ENCODE data around the gene ST14.

The ST14 gene

GRCh38 chr11:130159657-130160497 is at the start of gene ST14:
ST14 (plus strand) TSS chr11:130159782; CDS start chr11:130159980, 198 bp downstream.
- Histone ChIP-seq H3K9ac (ENCODE audit: low read depth, low read length) (peak within 1 kb of the TSS; percentile 17; the same call in 1 of the 2 replicates), H3K27me3 (ENCODE audit: insufficient read depth, low read length) (peaks cover 59% of the 10 kb centered on the region), H3K36me3 (ENCODE audit: insufficient read depth, low read depth, low read length) (no peaks in the 10 kb centered on the region), H3K4me1 (ENCODE audit: insufficient read depth, low read length) (peaks cover 8% of the 10 kb centered on the region), H3K9me3 (ENCODE audit: insufficient read depth, low read depth, low read length) (no peaks in the 10 kb centered on the region), H3K27ac (ENCODE audit: low read length) (no peak within 1 kb of the TSS), H3K4me3 (ENCODE audit: low read length) (peak within 1 kb of the TSS; percentile 56)

DNA sequence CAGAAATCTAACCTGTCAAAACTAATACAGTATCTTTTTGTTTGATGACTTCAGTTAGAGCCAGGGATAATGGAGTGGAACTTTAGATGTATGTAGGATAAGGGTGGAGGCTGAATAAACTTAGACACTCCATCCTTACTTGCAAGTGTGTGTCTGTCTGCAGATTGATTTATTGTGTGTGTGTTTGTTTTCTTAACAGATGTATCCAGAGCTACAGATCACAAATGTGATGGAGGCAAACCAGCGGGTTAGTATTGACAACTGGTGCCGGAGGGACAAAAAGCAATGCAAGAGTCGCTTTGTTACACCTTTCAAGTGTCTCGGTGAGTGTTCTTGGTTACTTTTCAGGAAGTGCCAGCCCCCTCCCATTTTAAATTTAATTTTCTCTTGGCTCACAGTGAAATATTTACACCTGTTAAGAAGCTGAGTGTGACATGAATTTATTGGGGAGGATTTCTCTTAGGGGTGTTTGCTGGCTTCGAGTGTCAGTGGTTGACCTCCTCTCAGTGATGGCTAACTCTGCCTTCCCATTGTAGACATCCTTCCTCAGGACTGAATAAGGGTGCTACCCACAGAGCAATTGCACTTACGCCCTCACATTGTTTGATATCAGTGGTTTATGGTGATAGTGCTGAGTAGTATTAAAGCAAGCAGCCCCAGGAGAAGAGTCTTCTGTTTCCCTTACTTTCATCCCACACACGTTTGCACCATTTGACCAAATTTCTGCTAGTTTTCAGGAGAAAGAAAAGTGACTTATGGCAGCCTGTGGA is 49.1 kb upstream of the ST14 start:
- no peak overlapping the region for H3K4me3 ChIP-seq (ENCODE audit: low read length)
- no peak overlapping the region for H3K27ac ChIP-seq (ENCODE audit: low read length)
- H3K27me3 ChIP-seq (ENCODE audit: insufficient read depth, low read length): no peaks in the 10 kb centered on the region
- peaks cover 49% of the 10 kb centered on the region for H3K36me3 ChIP-seq (ENCODE audit: insufficient read depth, low read depth, low read length)
- H3K9ac ChIP-seq (ENCODE audit: low read depth, low read length): no peak overlapping the region
- H3K4me1 ChIP-seq (ENCODE audit: insufficient read depth, low read length): no peaks in the 10 kb centered on the region; the same call in 1 of the 2 replicates
- H3K9me3 ChIP-seq (ENCODE audit: insufficient read depth, low read depth, low read length): no peaks in the 10 kb centered on the region

- Histone ChIP-seq H3K9me3 (ENCODE audit: insufficient read depth, low read depth, low read length) (no peaks in the 10 kb centered on the region), H3K27ac (ENCODE audit: low read length) (no peak overlapping the region), H3K36me3 (ENCODE audit: insufficient read depth, low read depth, low read length) (peaks cover 50% of the 10 kb centered on the region), H3K9ac (ENCODE audit: low read depth, low read length) (no peak overlapping the region), H3K4me3 (ENCODE audit: low read length) (no peak overlapping the region), H3K4me1 (ENCODE audit: insufficient read depth, low read length) (no peaks in the 10 kb centered on the region), H3K27me3 (ENCODE audit: insufficient read depth, low read length) (no peaks in the 10 kb centered on the region)
Observed at GRCh38 chr11:130112071-130112830, 47.3 kb upstream of the ST14 start.

GRCh38 chr11:130114281-130114680 is 45.3 kb upstream of the ST14 start:
- no peaks in the 10 kb centered on the region for H3K9me3 ChIP-seq (ENCODE audit: insufficient read depth, low read depth, low read length)
- no peaks in the 10 kb centered on the region for H3K4me1 ChIP-seq (ENCODE audit: insufficient read depth, low read length)
- no peak overlapping the region for H3K4me3 ChIP-seq (ENCODE audit: low read length)
- H3K27me3 ChIP-seq (ENCODE audit: insufficient read depth, low read length): no peaks in the 10 kb centered on the region
- H3K27ac ChIP-seq (ENCODE audit: low read length): no peak overlapping the region
- peaks cover 59% of the 10 kb centered on the region for H3K36me3 ChIP-seq (ENCODE audit: insufficient read depth, low read depth, low read length)
- no peak overlapping the region for H3K9ac ChIP-seq (ENCODE audit: low read depth, low read length)

DNA sequence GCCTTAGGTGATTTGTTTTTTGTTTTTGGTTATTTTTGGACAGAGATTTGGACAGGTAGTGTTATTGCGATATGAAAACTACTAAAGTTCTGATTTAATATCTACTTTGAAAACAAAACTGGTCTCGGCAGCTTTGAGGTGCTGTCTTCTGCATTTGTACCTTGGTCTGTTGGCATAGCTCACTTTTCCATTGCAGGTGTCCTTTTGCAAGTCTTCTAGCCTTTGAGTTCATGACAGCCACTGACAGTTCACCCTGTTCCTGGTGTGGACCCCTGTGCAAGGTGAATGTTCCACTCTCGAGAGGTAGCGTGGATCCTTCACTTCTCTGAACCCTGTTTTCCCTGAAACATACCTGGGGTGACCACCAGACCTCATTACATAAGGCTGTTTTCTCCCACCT is 44.9 kb upstream of the ST14 start:
- Histone ChIP-seq H3K4me3 (ENCODE audit: low read length) (no peak overlapping the region), H3K27ac (ENCODE audit: low read length) (no peak overlapping the region), H3K9ac (ENCODE audit: low read depth, low read length) (no peak overlapping the region), H3K27me3 (ENCODE audit: insufficient read depth, low read length) (no peaks in the 10 kb centered on the region), H3K36me3 (ENCODE audit: insufficient read depth, low read depth, low read length) (peaks cover 60% of the 10 kb centered on the region), H3K9me3 (ENCODE audit: insufficient read depth, low read depth, low read length) (no peaks in the 10 kb centered on the region), H3K4me1 (ENCODE audit: insufficient read depth, low read length) (no peaks in the 10 kb centered on the region)

DNA sequence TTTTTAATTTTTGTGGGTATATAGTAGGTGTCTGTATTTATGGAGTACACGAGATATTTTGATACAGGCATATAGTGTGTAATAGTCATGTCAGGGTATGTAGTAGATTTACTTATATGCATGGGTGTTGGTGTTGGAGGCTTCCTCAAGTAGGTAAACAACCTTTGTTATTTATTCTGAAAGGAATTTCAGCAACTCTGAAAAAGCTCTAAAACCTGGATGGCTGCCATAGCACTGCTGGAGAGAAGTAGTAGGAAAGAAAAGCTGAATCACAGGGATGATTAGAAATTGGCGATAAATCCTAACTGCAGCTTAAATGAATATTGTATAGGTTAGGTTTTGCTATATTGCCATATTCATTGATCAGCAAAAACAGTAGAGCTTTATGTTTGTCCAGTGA is 44.4 kb upstream of the ST14 start:
- peaks cover 60% of the 10 kb centered on the region for H3K36me3 ChIP-seq (ENCODE audit: insufficient read depth, low read depth, low read length)
- no peak overlapping the region for H3K27ac ChIP-seq (ENCODE audit: low read length)
- no peak overlapping the region for H3K4me3 ChIP-seq (ENCODE audit: low read length)
- no peaks in the 10 kb centered on the region for H3K27me3 ChIP-seq (ENCODE audit: insufficient read depth, low read length)
- no peaks in the 10 kb centered on the region for H3K4me1 ChIP-seq (ENCODE audit: insufficient read depth, low read length)
- H3K9me3 ChIP-seq (ENCODE audit: insufficient read depth, low read depth, low read length): no peaks in the 10 kb centered on the region
- peak overlapping the region; percentile 4; the same call in 1 of the 2 replicates for H3K9ac ChIP-seq (ENCODE audit: low read depth, low read length)

DNA sequence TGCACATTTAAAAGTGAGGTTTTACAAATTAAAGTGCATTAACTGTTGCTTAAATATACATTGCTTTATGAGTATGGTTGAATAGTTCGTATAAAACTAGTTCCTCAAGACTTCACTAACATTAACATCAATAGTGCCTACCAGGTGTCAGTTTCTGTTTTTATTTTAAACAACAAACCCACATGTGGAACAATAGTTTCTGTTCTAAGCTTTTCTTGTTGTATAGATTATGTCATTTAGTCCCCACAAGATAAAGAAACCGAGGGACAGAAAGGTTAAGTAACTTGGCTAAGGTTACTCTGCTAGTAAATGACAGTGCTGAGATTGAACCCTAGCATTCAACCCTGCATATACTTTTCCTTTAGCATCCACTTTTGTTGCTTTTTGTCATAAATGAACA is 41.4 kb upstream of the ST14 start:
- H3K36me3 ChIP-seq (ENCODE audit: insufficient read depth, low read depth, low read length): peaks cover 58% of the 10 kb centered on the region
- H3K27ac ChIP-seq (ENCODE audit: low read length): no peak overlapping the region
- H3K4me1 ChIP-seq (ENCODE audit: insufficient read depth, low read length): no peaks in the 10 kb centered on the region
- no peaks in the 10 kb centered on the region for H3K9me3 ChIP-seq (ENCODE audit: insufficient read depth, low read depth, low read length)
- H3K27me3 ChIP-seq (ENCODE audit: insufficient read depth, low read length): no peaks in the 10 kb centered on the region
- no peak overlapping the region for H3K4me3 ChIP-seq (ENCODE audit: low read length)
- H3K9ac ChIP-seq (ENCODE audit: low read depth, low read length): no peak overlapping the region

DNA sequence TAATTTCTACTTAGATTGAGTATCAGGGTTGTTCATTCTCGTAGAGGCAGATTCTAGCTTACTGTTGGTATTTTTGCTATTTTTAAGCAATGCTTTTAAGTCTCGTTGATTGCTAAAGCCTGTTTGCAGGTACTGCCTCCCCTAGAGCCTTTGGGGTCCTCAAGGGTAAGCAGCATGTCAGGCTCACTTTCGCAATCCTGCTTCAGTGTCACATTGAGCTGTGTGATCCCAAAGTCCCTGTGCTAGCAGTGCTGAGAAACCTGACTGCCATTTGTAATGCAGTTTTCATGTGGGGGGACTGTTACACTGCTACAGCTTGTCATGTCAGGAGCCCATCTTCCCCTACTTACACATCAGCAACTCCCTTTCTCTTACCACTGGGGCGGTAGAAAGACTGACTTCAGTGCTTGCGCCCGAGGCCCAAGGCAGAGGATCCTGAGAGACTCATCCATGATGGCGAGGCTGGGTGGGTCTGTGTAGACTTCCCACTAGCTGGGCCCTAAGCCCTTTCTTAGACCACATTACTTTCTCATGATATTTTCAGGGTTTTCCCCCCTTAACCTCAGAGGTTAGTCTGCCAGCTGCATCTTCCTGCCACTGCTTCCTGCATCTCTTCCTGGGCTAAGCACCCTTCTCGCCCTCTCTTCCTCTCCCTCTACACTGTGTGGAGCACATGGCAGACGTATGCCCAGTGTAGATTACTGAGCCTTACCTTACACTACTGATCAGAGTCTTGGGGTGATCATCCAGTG is 40.8 kb upstream of the ST14 start:
- Histone ChIP-seq H3K27ac (ENCODE audit: low read length) (no peak overlapping the region), H3K4me1 (ENCODE audit: insufficient read depth, low read length) (no peaks in the 10 kb centered on the region), H3K27me3 (ENCODE audit: insufficient read depth, low read length) (no peaks in the 10 kb centered on the region), H3K4me3 (ENCODE audit: low read length) (no peak overlapping the region), H3K9me3 (ENCODE audit: insufficient read depth, low read depth, low read length) (no peaks in the 10 kb centered on the region), H3K9ac (ENCODE audit: low read depth, low read length) (no peak overlapping the region), H3K36me3 (ENCODE audit: insufficient read depth, low read depth, low read length) (peaks cover 60% of the 10 kb centered on the region)

- Histone ChIP-seq H3K4me1 (ENCODE audit: insufficient read depth, low read length) (no peaks in the 10 kb centered on the region), H3K36me3 (ENCODE audit: insufficient read depth, low read depth, low read length) (peaks cover 66% of the 10 kb centered on the region), H3K9me3 (ENCODE audit: insufficient read depth, low read depth, low read length) (no peaks in the 10 kb centered on the region), H3K27ac (ENCODE audit: low read length) (no peak overlapping the region), H3K4me3 (ENCODE audit: low read length) (no peak overlapping the region), H3K27me3 (ENCODE audit: insufficient read depth, low read length) (no peaks in the 10 kb centered on the region), H3K9ac (ENCODE audit: low read depth, low read length) (no peak overlapping the region)
Observed at GRCh38 chr11:130120045-130120444, 39.5 kb upstream of the ST14 start.

DNA sequence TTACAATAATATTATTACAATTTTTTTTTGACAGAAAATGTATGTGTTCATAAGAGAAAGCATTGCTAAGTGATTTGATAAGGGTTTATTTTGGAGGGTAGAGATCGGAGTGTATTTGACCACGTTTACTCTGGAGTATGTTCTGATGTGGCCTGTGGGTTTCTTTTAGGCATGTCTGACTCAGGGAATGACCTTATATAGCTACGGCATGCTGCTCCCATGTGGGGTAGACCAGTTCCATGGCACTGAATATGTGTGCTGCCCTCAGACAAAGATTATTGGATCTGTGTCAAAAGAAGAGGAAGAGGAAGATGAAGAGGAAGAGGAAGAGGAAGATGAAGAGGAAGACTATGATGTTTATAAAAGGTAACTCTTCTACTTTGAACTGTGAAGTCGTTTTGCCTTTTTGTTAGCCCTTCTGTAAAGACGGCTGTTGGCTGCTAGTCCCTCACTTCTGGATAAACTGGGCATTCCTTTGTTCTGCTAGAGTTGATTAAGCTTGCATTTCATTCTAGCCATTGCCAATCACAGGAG is 38.1 kb upstream of the ST14 start:
- H3K4me1 ChIP-seq (ENCODE audit: insufficient read depth, low read length): no peaks in the 10 kb centered on the region
- no peak overlapping the region for H3K4me3 ChIP-seq (ENCODE audit: low read length)
- H3K9ac ChIP-seq (ENCODE audit: low read depth, low read length): no peak overlapping the region
- no peaks in the 10 kb centered on the region for H3K9me3 ChIP-seq (ENCODE audit: insufficient read depth, low read depth, low read length)
- H3K27me3 ChIP-seq (ENCODE audit: insufficient read depth, low read length): no peaks in the 10 kb centered on the region
- H3K36me3 ChIP-seq (ENCODE audit: insufficient read depth, low read depth, low read length): peaks cover 80% of the 10 kb centered on the region
- no peak overlapping the region for H3K27ac ChIP-seq (ENCODE audit: low read length)

GRCh38 chr11:130122141-130122575 is 37.4 kb upstream of the ST14 start:
- no peak overlapping the region for H3K4me3 ChIP-seq (ENCODE audit: low read length)
- H3K27me3 ChIP-seq (ENCODE audit: insufficient read depth, low read length): no peaks in the 10 kb centered on the region
- no peaks in the 10 kb centered on the region for H3K9me3 ChIP-seq (ENCODE audit: insufficient read depth, low read depth, low read length)
- no peak overlapping the region for H3K9ac ChIP-seq (ENCODE audit: low read depth, low read length)
- H3K27ac ChIP-seq (ENCODE audit: low read length): no peak overlapping the region
- no peaks in the 10 kb centered on the region for H3K4me1 ChIP-seq (ENCODE audit: insufficient read depth, low read length)
- H3K36me3 ChIP-seq (ENCODE audit: insufficient read depth, low read depth, low read length): peaks cover 85% of the 10 kb centered on the region
